Measurements from ENCODE around the gene TMEM63A.
"Not testable (repeated sequence)": the region's sequence is repeated elsewhere in the genome, so short reads cannot be mapped to it uniquely, and the experiment has no call there.

The TMEM63A gene

DNA sequence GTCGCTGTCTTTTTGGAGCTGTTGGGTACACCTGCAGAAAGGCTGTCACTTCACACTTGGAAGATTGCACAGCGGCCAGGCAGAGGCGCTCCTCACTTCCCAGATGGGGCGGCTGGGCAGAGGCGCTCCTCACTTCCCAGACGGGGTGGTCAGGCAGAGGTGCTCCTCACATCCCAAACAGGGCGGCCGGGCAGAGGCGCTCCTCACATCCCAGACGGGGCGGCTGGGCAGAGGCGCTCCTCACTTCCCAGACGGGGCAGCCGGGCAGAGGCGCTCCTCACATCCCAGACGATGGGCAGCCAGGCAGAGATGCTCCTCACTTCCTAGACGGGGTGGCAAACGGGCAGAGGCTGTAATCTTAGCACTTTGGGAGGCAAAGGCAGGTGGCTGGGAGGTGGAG lies 86.1 kb downstream of the TMEM63A start:
- not testable (repeated sequence) for H3K9me3 Mint-ChIP-seq; H3K27me3 Mint-ChIP-seq (ENCODE audit: low read depth); H3K4me3 Mint-ChIP-seq; H3K27ac Mint-ChIP-seq; DNase-seq (ENCODE audit: low spot score); H3K4me1 Mint-ChIP-seq (ENCODE audit: low read depth)
- peaks cover 42% of the 10 kb centered on the region for H3K36me3 Mint-ChIP-seq (ENCODE audit: low read depth)

Data from T-helper 2 cell treated with Interferon-gamma antibody and Interleukin-4, amounts not matched to agents 5 μg/mL and 100 μg/mL, for 36 hours (primary cell).